HEK293 (cell line): ENCODE data around the gene PSMA7.

ENCODE experiments used
- CTCF ChIA-PET: fragments of 350-600 bp; formaldehyde crosslinking; extraction: SDS; loops from one replicate; lab custom pipeline; 2021; ENCODE audit warnings: antibody characterized with exemption; lab: Yijun Ruan, JAX
- POLR2A ChIA-PET: fragments of 300-600 bp; formaldehyde crosslinking; extraction: SDS; loops from one replicate; lab custom pipeline; 2020; ENCODE audit warnings: antibody characterized with exemption, inconsistent platforms; lab: Yijun Ruan, JAX
- H3K27ac ChIP-seq: fragments of 200-500 bp; sonication (Bioruptor generic); 2 replicates; pipeline ENCODE4 v1.5.1; 2014; ENCODE audit warnings: low read depth, low read length, control low read depth, inconsistent platforms; ENCODE audit errors: extremely low read depth
- H3K36me3 ChIP-seq, 2 experiments: fragments of 200-500 bp in 1 of 2; sonication (Bioruptor generic) in 1 of 2; 1 replicate in 1 of 2; 2 replicates in 1 of 2; pipeline ENCODE4 v1.5.1; 2014 to 2017; ENCODE audit warnings: inconsistent platforms in 2 of 2, low read length in 2 of 2; ENCODE audit not compliant: control insufficient read depth in 2 of 2, insufficient read depth in 1 of 2
- H3K4me1 ChIP-seq: fragments of 200-500 bp; sonication (Bioruptor generic); 2 replicates; pipeline ENCODE4 v1.5.1; 2014; ENCODE audit warnings: mild to moderate bottlenecking, low read length, inconsistent platforms; ENCODE audit not compliant: control insufficient read depth, insufficient read depth
- H3K4me3 ChIP-seq: 2 replicates; pipeline ENCODE4 v1.5.1; 2011; ENCODE audit warnings: low read depth, mild to moderate bottlenecking, control low read depth, low read length, moderate library complexity
- H3K9me3 ChIP-seq: fragments of 200-500 bp; sonication (Bioruptor generic); 2 replicates; pipeline ENCODE4 v1.5.1; 2014; ENCODE audit warnings: low read depth, low read length, inconsistent platforms; ENCODE audit not compliant: control insufficient read depth, insufficient read depth
- OVOL3 ChIP-seq: fragments of 450-650 bp; formaldehyde crosslinking; IDR thresholded peaks from 2 replicates; pipeline ENCODE4 v1.5.1; 2016; ENCODE audit warnings: missing biosample characterization, missing genetic modification characterization
- REPIN1 ChIP-seq: fragments of 450-650 bp; formaldehyde crosslinking; IDR thresholded peaks from 2 replicates; pipeline ENCODE4 v1.5.1; 2017; ENCODE audit warnings: missing biosample characterization, missing genetic modification characterization, low read depth
- SCRT1 ChIP-seq: fragments of 450-650 bp; formaldehyde crosslinking; IDR thresholded peaks from 2 replicates; pipeline ENCODE4 v1.5.1; 2016; ENCODE audit warnings: missing biosample characterization, missing genetic modification characterization, borderline replicate concordance
- SETDB1 ChIP-seq: IDR thresholded peaks from one replicate; pipeline ENCODE4 v1.6.1; 2017; ENCODE audit warnings: mild to moderate bottlenecking, low read length, moderate library complexity, mixed read lengths; ENCODE audit not compliant: insufficient read length
- TRIM28 ChIP-seq: IDR thresholded peaks from 2 replicates; pipeline ENCODE4 v1.6.1; 2011; ENCODE audit warnings: low read length, control low read depth, borderline replicate concordance
- YY2 ChIP-seq: fragments of 450-650 bp; formaldehyde crosslinking; IDR thresholded peaks from 2 replicates; pipeline ENCODE4 v1.5.1; 2016; ENCODE audit warnings: missing biosample characterization, missing genetic modification characterization
- ZNF140 ChIP-seq: fragments of 450-650 bp; formaldehyde crosslinking; IDR thresholded peaks from 2 replicates; pipeline ENCODE4 v1.5.1; 2016; ENCODE audit warnings: missing biosample characterization, missing genetic modification characterization
- ZNF175 ChIP-seq: fragments of 450-650 bp; formaldehyde crosslinking; IDR thresholded peaks from 2 replicates; pipeline ENCODE4 v1.5.1; 2016; ENCODE audit warnings: missing biosample characterization, missing genetic modification characterization
- ZNF202 ChIP-seq: fragments of 450-650 bp; formaldehyde crosslinking; IDR thresholded peaks from 2 replicates; pipeline ENCODE4 v1.5.1; 2016; ENCODE audit warnings: missing biosample characterization, missing genetic modification characterization, borderline replicate concordance
- ZNF214 ChIP-seq: fragments of 450-650 bp; formaldehyde crosslinking; IDR thresholded peaks from 2 replicates; pipeline ENCODE4 v1.5.1; 2017; ENCODE audit warnings: missing biosample characterization, mild to moderate bottlenecking, missing genetic modification characterization, borderline replicate concordance
- ZNF248 ChIP-seq: fragments of 450-650 bp; formaldehyde crosslinking; IDR thresholded peaks from 2 replicates; pipeline ENCODE4 v1.5.1; 2017; ENCODE audit warnings: missing biosample characterization, missing genetic modification characterization
- ZNF426 ChIP-seq: fragments of 450-650 bp; formaldehyde crosslinking; IDR thresholded peaks from 2 replicates; pipeline ENCODE4 v1.5.1; 2017; ENCODE audit warnings: missing biosample characterization, missing genetic modification characterization, mild to moderate bottlenecking, inconsistent platforms, moderate library complexity
- ZNF514 ChIP-seq: fragments of 450-650 bp; formaldehyde crosslinking; IDR thresholded peaks from 2 replicates; pipeline ENCODE4 v1.5.1; 2016; ENCODE audit warnings: missing biosample characterization, missing genetic modification characterization
- ZNF560 ChIP-seq: fragments of 450-650 bp; formaldehyde crosslinking; IDR thresholded peaks from 2 replicates; pipeline ENCODE4 v1.5.1; 2017; ENCODE audit warnings: missing biosample characterization, missing genetic modification characterization, borderline replicate concordance
- ZNF561 ChIP-seq: fragments of 450-650 bp; IDR thresholded peaks from 2 replicates; pipeline ENCODE4 v1.5.1; 2018; ENCODE audit warnings: missing biosample characterization, missing genetic modification characterization, borderline replicate concordance
- ZNF621 ChIP-seq: fragments of 450-650 bp; formaldehyde crosslinking; IDR thresholded peaks from 2 replicates; pipeline ENCODE4 v1.5.1; 2017; ENCODE audit warnings: missing biosample characterization, missing genetic modification characterization
- ZNF626 ChIP-seq: fragments of 450-650 bp; sonication (Bioruptor Pico); formaldehyde crosslinking; IDR thresholded peaks from 2 replicates; pipeline ENCODE4 v1.5.1; 2018; ENCODE audit warnings: missing biosample characterization, missing genetic modification characterization, inconsistent platforms
- ZNF692 ChIP-seq: fragments of 450-650 bp; formaldehyde crosslinking; IDR thresholded peaks from 2 replicates; pipeline ENCODE4 v1.5.1; 2016; ENCODE audit warnings: missing biosample characterization, missing genetic modification characterization
- ZNF76 ChIP-seq: fragments of 450-650 bp; formaldehyde crosslinking; IDR thresholded peaks from 2 replicates; pipeline ENCODE4; 2016; ENCODE audit warnings: low read depth, missing biosample characterization, missing genetic modification characterization, borderline replicate concordance
- ZSCAN4 ChIP-seq: fragments of 450-650 bp; formaldehyde crosslinking; IDR thresholded peaks from 2 replicates; pipeline ENCODE4 v1.5.1; 2017; ENCODE audit warnings: missing biosample characterization, missing genetic modification characterization
- TF ChIP-seq, protein P1 (sequence below): fragments of 450-650 bp; formaldehyde crosslinking; IDR thresholded peaks from 2 replicates; pipeline ENCODE4 v1.5.1; 2016; ENCODE audit warnings: missing biosample characterization, missing genetic modification characterization
- TF ChIP-seq, protein P2 (sequence below): fragments of 450-650 bp; formaldehyde crosslinking; IDR thresholded peaks from 2 replicates; pipeline ENCODE4 v1.5.1; 2016; ENCODE audit warnings: missing biosample characterization, missing genetic modification characterization

Gene PSMA7

DNA sequence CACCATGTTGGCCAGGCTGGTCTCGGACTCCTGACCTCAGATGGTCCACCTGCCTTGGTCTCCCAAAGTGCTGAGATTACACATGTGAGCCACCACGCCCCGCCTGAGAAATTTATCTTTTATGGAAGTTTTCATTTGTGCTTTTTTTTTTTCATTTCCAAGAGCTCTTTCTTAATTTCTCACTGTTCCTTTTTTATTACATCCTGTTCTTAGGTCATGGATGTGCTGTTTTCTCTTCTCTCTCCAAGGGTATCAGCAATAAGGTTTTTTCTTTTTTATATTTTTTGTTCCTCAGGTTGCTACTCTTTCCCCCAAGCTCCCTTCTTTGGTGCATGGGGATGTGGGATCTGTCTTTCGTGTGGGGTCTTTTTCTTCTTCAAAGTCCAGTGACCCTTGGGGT, 42.1 kb downstream of the PSMA7 start:
- Histone ChIP-seq H3K9me3 (no peaks in the 10 kb centered on the region), H3K4me1 (no peaks in the 10 kb centered on the region), H3K4me3 (no peak overlapping the region), H3K36me3 (no peaks in the 10 kb centered on the region), H3K27ac (no peak overlapping the region)
- peak; percentile 26 for TF ChIP-seq SETDB1
- no peak for TF ChIP-seq ZSCAN4
- TF ChIP-seq TRIM28, result 0 out of 2 replicates have a peak, but pooled peaks have one; percentile 30
- TF ChIP-seq ZNF426 (tag by site-specific recombination), result no peak
- TF ChIP-seq, protein P1, sequence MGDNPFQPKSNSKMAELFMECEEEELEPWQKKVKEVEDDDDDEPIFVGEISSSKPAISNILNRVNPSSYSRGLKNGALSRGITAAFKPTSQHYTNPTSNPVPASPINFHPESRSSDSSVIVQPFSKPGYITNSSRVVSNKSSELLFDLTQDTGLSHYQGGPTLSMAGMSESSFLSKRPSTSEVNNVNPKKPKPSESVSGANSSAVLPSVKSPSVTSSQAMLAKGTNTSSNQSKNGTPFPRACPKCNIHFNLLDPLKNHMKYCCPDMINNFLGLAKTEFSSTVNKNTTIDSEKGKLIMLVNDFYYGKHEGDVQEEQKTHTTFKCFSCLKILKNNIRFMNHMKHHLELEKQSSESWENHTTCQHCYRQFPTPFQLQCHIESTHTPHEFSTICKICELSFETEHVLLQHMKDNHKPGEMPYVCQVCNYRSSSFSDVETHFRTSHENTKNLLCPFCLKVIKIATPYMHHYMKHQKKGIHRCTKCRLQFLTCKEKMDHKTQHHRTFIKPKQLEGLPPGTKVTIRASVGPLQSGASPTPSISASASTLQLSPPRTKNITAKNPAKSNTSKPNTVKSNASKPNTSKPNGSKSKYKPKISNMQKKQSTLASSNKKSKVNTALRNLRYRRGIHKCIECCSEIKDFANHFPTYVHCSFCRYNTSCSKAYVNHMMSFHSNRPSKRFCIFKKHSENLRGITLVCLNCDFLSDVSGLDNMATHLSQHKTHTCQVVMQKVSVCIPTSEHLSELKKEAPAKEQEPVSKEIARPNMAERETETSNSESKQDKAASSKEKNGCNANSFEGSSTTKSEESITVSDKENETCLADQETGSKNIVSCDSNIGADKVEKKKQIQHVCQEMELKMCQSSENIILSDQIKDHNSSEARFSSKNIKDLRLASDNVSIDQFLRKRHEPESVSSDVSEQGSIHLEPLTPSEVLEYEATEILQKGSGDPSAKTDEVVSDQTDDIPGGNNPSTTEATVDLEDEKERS (tag by site-specific recombination), result peak; percentile 99
- no peak for TF ChIP-seq ZNF202 (tag by site-specific recombination)
- no peak for TF ChIP-seq ZNF626 (tag by site-specific recombination)
- CTCF ChIA-PET, result no interaction called here
- POLR2A ChIA-PET, result no interaction called here

GRCh38 chr20:62097881-62098407, 45.2 kb downstream of the PSMA7 start:
- Histone ChIP-seq H3K4me3 (no peak overlapping the region), H3K4me1 (no peaks in the 10 kb centered on the region), H3K9me3 (no peaks in the 10 kb centered on the region), H3K27ac (no peak overlapping the region), H3K36me3 (no peaks in the 10 kb centered on the region)
- no peak for TF ChIP-seq OVOL3 (tag by site-specific recombination)
- no peak for TF ChIP-seq TRIM28
- TF ChIP-seq ZNF248 (tag by site-specific recombination), result no peak
- no peak for TF ChIP-seq ZNF560
- TF ChIP-seq ZNF140 (tag by site-specific recombination), result no peak
- no peak for TF ChIP-seq ZNF214 (tag by site-specific recombination)
- no peak for TF ChIP-seq ZNF561 (tag by site-specific recombination)
- CTCF ChIA-PET, result no interaction called here
- POLR2A ChIA-PET, result no interaction called here

DNA sequence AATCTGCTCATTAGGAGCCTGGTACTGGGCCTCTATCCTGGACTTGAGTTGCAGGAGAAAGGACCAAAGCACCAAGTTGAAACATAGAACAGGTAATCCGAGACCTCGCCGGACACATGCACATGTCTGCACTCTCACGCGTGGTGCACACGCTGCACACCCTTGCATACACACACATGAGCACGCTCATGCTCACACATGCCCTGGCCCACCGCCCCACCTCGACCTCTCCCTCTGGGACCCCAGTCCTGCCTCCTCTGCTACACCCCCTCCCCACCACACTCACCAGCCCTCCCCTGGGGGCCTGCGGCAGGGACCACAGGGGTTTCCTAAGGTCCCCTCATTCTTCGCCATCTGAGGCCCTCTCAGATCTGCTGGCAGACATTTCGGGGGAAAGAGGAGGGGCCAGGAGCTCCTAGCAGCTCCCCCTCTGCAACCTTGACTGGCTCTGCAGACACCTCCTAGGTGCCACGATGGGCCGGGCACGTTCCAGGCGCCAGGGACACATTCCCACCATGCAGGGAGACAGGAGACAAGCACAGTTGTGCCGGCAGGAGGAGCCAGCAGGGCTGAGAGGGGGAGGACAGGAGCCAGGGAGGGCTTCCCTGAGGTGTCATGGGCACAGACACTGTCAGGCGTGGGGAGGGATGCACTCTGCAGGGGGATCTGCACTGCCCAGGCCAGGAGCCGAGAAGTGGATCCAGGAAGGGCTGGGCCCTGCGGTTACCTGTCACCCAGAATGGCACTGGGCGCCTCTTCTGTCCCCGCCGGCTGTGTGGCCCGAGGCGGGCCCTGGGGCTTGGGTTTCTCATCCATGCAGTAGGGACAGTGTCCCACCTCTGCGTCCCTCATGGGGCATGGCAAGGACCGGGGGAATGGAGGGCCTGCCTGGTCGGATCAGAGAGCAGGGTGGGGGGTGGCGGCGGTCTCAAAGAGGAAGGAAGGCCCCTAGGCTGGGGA, 46.5 kb downstream of the PSMA7 start:
- H3K4me1 ChIP-seq, result no peaks in the 10 kb centered on the region
- H3K27ac ChIP-seq, result no peak overlapping the region
- ChIA-PET POLR2A (no interaction called here), CTCF (no interaction called here)
- no peak for TF ChIP-seq ZNF76 (tag by site-specific recombination)
- TF ChIP-seq ZNF175 (tag by site-specific recombination), result no peak
- TF ChIP-seq ZNF514 (tag by site-specific recombination), result no peak
- no peak for TF ChIP-seq ZNF621 (tag by site-specific recombination)
- TF ChIP-seq, protein P2, sequence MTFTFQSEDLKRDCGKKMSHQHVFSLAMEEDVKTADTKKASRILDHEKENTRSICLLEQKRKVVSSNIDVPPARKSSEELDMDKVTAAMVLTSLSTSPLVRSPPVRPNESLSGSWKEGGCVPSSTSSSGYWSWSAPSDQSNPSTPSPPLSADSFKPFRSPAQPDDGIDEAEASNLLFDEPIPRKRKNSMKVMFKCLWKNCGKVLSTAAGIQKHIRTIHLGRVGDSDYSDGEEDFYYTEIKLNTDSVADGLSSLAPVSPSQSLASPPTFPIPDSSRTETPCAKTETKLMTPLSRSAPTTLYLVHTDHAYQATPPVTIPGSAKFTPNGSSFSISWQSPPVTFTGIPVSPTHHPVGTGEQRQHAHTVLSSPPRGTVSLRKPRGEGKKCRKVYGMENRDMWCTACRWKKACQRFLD (tag by site-specific recombination), result no peak
- TF ChIP-seq YY2 (tag by site-specific recombination), result no peak
- TF ChIP-seq REPIN1 (tag by site-specific recombination), result no peak
- no peak for TF ChIP-seq ZNF692 (tag by site-specific recombination)
- TF ChIP-seq SCRT1 (tag by site-specific recombination), result no peak
- no peaks in the 10 kb centered on the region for H3K36me3 ChIP-seq
- no peaks in the 10 kb centered on the region for H3K9me3 ChIP-seq
- H3K4me3 ChIP-seq, result no peak overlapping the region
